ENCODE measurements around the gene CRIM1. TPM values are rescaled to one million over a fixed set of nuclear protein-coding genes. Genes with fewer than 3 reads are reported as not detected.

The CRIM1 gene
- total RNA-seq, 1 donor from 2014 or later: 15.2 TPM

- no peak for ATAC-seq
Measured at GRCh38 chr2:36562240-36562639, 206.7 kb downstream of the CRIM1 start.

DNA sequence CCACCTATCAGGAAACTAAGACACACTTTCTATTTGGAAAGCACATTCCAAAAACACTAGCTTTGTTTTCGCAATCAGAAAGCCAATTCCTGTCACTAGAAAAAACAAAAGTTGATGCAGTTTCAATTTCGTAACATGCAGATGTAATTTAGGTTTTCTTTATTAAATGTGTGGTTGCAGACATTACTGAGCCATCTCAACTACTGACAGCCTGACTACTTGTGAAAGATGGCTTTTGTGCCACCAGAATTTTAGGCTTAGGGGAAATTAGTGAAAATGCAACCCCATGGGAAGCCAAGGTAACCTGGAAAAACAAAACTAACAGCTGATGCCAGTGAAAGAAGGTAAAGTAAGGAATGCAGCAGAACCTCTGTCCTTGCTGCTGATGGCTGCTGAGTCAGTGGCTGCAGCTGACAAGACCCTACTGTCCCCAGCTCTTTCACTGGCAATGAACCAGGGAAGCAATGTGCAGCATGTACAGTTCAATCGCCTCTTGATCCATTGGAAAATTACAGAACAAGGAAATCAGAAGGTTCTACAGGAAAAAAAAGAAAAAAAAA lies 207.5 kb downstream of the CRIM1 start:
- ATAC-seq: no peak

DNA sequence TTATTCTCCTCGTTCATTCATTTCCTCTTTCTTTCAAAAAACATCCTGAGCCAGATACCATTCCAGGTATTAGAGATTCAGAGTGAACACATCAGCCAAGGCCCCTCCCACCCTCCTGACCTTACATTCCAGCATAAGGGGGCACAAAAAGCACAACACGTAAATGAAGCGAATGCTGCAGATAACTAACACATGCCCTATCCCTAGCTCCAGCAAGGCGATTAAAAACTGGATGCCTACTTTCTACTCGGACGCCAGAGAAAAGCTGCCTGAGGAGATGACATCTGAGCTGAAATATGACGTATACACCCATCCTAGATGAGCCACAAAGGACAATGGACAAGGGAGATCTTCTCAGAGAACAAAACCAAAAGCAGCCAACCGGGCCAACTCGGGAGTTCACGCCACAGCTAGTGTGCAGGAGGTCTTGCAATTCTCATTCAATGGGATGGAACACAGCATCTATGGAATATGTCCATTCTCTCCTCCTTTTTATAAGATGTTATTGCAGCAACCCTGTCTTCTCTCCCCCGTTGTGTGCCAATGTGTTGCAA lies 208.9 kb downstream of the CRIM1 start:
- no peak for ATAC-seq

GRCh38 chr2:36565712-36566111 lies 210.1 kb downstream of the CRIM1 start:
- no peak for ATAC-seq

- ATAC-seq: no peak
Measured at GRCh38 chr2:36566887-36567286, 211.3 kb downstream of the CRIM1 start.

GRCh38 chr2:36567711-36568408 lies 212.3 kb downstream of the CRIM1 start:
- no peak for ATAC-seq

- no peak for ATAC-seq
Measured at GRCh38 chr2:36568516-36569246, 213.1 kb downstream of the CRIM1 start.

DNA sequence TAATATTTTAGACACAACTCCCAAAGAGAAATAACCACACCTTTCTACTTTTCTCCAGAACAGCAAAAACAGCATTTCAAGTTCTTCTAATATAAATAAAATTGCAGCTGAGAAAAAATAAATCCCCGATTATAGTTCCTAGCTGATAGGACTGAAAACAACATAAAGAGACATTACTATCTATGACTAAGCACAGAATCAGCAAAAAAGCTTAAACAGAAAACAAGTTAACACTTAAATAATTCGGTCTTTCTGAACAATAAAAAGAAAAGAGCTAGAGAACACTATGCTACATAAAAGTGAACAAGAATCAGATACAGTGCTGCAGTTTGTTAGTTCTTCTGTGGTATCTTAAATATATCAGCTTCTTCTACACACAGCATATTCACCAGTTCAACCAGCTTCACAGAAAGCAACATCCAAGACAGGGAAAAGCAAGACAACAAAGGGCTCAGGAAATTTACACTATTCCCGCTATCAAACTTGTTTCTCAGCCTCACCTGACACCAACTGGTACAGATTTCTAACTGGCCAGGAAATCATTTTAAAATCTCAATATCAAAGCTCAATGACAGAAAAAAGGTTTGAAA lies 213.8 kb downstream of the CRIM1 start:
- no peak for ATAC-seq

GRCh38 chr2:36570416-36570815 lies 214.8 kb downstream of the CRIM1 start:
- ATAC-seq: no peak

- ATAC-seq: no peak
Measured at GRCh38 chr2:36572054-36572718, 216.6 kb downstream of the CRIM1 start.

GRCh38 chr2:36572719-36573059 lies 217.1 kb downstream of the CRIM1 start:
- ATAC-seq: no peak

DNA sequence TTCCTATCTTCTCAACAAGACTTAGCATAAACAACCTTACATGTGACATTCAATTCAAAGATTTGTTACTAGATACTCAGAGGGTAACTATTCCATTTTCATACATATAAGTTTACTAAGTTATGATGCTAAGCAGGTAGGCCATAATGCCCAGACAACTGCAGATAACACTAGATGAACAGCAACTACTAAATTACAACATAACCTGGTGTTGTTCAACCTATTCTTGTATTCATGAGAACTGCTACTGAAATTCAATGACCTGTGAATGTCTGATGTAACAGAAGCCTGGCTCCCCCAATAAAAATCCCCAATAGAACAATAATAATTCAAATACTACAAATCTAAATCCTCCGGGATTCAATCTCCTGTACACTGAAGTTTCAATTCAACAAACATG lies 217.6 kb downstream of the CRIM1 start:
- no peak for ATAC-seq

GRCh38 chr2:36574560-36574959 lies 219.0 kb downstream of the CRIM1 start:
- ATAC-seq: no peak

- no peak for ATAC-seq
Measured at GRCh38 chr2:36577884-36578283, 222.3 kb downstream of the CRIM1 start.

DNA sequence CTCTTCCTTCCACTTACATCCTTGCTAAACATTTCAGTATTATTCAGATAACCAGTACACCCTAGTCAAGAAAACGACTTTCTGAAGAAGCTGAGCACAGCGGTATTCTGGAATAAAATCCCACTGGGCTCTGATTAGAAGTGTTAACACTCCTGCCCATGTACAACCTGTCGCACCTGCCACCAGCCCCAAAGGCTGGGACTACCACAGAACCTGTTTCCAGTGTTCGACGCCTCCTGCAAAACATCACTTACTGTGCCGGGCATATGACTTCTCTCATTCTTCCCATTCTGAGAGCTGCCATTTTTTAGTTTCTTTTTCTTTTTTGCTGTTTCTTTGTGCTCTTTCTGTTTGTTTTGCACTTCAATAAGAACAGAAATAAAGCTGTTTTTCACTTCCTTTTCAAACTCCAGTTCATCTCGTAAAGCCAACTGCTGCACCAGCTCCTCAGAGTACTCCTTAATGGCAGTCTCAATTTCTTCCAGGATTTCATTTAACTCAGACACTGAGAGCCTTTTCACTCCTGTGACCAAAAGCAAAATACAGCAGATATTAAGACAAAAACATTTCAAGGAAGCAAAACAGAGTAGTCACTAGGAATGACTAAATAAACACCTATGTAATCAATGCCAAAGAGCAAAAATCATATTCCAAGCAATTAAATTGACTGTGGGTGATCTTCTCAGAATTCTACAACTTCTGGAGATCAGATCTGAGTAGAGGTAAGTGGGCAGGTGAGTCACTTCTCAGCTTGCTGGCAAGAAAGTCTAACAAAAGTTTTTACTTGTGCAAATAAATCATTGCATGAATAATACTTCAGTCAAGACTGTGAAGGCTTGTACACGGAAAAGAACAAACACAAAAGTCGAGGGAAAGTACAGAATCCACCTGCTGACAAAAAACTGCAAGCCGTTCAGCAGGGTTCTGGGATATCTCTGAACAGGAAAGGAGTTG lies 223.0 kb downstream of the CRIM1 start:
- ATAC-seq: peak; percentile 83

DNA sequence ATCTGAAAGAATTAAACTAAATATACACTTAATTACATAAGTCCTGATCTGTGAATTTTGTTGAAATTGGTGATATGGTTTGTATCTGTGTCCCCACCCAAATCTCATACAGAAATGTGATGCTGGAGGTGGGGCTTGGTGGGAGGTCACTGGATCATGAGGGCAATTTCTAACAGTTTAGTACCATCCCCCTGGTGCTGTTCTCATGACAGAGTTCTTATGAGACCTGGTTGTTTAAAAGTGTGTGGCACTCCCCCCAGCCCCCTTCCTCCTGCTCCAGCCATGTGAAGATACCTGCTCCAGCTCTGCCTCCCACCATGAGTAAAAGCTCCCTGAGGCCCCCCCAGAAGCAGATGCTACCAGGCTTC lies 223.7 kb downstream of the CRIM1 start:
- ATAC-seq: no peak

DNA sequence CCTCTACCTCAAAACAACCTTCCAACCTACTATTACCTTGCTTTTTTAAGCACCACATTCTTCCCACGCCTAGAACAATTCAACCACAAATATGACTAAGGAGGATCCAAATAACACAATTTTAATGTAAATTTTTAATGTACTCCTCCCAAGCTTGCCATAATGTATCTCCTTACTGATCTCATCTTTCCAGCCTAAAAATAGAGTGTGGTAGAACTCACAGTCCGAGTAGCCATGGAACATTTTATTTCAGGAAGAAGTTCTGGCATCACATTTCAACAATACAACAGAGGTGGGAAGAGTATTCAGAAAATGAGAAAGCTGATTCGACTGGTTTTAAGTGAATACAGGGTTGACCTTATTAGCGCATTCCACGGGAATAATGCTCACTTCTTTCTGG lies 227.0 kb downstream of the CRIM1 start:
- no peak for ATAC-seq

DNA sequence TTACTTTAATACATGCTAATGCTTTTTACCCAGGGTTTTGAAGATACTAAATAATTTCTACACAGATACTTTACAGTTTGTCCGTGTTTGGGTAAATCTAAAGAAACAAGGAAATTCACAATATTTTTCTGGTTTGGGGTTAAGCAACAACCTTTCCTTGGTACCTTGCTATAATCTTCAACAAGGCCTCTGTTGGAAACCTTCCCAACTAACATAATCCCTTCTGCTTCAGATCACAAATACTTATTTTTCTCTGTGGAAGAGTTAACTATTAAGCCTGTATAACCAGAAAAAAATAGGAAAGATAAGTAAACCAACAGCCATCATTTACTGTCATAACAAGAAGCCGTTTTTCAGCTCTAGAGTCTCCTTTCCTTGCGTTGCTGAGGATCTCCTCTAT lies 227.4 kb downstream of the CRIM1 start:
- no peak for ATAC-seq

GRCh38 chr2:36584148-36584794 lies 228.7 kb downstream of the CRIM1 start:
- ATAC-seq: no peak

- no peak for ATAC-seq
Measured at GRCh38 chr2:36586672-36587071, 231.1 kb downstream of the CRIM1 start.

DNA sequence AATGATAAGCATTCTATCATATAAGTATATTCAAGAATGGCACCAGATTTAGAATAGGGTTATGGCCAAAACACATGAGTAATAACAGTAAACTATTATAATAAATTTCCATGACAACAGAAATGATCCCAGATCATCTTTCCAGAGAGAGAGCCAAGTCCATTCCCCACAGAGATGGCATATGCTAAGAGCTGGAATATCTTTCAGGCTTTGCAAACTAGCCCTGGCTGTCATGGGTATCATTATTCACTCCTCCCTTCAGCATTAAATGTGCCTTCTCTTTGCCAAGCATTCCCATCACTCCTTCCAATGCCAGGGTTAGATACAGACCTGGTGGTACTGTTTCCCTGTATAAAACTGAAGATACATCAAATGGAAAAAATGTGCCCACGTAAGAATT lies 231.5 kb downstream of the CRIM1 start:
- ATAC-seq: no peak
